Measurements from ENCODE around the gene ARL15.

ARL15 gene

GRCh38 chr5:54195701-54196100 is 114.7 kb downstream of the ARL15 start:
- no peak for DNase-seq

- DNase-seq = no peak
These were observed 116.1 kb downstream of the ARL15 start for GRCh38 chr5:54194318-54194717.

- no peak for DNase-seq
These were observed 122.7 kb downstream of the ARL15 start for GRCh38 chr5:54187694-54188093.

DNA sequence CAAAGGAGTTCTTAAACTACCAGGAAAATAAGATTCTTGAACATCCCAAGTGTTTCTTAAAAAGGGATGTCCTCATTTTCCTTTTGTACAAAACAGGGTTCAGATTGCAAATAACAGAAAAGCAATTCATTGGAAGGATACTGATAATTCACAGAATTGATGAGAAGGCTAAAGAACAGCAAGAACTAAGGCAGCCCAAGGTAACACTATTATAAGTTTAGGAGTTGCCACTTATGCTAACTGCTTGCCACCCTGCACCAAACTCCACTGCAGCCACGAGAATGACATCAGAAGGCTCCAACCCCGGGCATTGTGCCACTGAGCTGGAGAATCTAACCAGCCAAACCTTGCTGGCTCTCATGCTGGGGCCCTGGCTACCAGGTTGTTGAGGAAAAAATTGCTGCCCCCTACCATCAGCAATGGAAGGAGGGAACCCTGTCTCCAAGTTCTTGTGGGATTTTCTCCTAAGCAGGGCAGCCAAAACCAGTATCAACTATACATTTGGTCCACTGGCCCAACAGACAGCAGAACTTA is 123.4 kb downstream of the ARL15 start:
- no peak for DNase-seq

DNA sequence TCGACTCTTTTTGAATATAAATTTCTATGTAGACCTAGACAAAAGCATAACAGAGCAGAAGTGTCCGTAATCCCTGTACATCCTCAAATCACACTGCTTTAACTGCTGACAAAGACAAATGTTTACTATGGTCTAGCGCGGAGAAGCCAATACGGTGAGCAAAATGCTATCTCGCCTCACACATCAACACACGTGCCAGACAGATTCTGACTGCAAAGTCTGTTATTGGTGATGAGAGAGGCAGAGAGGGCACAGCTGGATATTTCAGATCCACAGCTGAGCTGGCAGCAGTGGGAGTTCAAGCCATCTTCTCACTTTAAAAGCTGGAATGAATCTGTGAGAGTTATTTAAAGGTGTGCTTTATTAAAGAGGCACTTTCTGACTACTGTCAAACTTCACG is 124.3 kb downstream of the ARL15 start:
- DNase-seq = no peak

GRCh38 chr5:54184806-54185205 is 125.6 kb downstream of the ARL15 start:
- no peak for DNase-seq

DNA sequence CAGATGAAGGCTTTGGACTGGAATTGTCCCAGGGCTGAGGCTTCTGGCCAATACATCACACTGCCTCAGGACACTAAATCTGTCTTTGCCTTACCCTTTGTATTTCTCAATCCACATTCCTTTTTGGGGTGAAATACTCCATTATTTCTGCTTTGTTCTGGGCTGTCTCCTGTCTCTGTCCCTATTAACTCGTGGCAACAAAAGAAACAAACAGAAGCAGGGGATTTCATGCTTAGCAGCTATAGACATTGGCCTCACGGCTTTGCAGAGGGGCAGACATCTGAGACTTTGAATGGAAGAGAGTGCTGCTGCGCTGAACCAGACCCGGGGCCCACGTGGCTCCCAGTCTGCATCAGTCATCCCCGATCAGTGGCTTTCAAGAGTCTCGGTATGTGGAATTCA is 129.7 kb downstream of the ARL15 start:
- DNase-seq = no peak

GRCh38 chr5:54178991-54179390 is 131.4 kb downstream of the ARL15 start:
- DNase-seq = no peak

DNA sequence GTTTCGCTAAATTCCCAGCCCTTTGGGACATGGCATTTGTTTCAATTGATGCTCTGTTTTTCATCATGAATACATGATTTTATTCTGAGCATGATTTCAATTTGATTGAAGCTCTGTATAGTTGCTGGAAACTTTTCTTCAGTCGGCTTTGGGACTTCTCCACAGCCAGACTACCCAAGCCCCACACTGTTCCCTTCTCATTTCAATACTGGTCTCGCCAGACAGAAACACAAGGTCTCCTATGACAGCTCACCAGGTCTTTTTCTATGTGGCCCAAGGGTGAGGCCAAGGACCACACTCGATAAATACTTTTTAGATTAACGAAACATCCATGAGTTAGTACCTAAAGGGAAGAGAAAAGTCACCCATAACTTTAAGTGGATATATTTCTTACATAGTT is 132.2 kb downstream of the ARL15 start:
- no peak for DNase-seq

DNA sequence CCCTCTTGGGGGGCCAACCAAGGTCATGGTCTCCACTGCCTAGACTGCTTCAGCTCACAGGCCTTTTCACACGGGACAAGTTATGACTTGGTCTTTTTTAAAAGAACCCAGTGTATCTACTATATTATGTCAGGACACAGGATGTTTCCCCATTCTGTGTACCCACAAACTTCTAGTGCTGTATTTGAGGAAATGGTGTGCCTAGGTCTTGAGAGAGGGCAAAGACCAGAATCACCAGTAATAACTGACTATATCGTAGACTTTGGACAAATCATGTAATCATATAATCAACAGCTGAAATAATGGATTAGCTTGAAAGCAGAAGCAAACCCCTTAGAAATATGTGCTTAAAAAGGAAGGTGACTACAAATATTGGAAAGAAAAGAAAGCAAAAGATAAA is 133.3 kb downstream of the ARL15 start:
- no peak for DNase-seq

GRCh38 chr5:54176066-54176830 is 134.1 kb downstream of the ARL15 start:
- DNase-seq = no peak

DNA sequence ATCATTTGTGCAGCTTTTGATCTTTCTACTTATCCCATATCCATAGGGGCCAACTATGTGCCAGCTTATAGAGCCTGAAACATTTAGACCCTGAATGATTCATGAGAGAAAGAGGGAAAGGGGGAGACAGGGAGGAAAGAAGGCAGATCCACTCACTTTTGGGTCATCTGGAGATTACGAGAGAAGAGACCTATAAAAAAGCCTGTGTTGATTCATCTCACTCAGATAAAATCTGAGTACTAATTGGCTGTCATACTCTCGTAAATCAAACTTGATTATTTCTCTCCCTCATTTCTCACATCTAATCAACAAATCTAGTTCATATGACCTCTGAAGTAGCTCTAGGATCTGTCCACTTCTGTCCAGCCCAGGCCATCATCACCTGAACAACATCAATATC is 137.1 kb downstream of the ARL15 start:
- DNase-seq = no peak

DNA sequence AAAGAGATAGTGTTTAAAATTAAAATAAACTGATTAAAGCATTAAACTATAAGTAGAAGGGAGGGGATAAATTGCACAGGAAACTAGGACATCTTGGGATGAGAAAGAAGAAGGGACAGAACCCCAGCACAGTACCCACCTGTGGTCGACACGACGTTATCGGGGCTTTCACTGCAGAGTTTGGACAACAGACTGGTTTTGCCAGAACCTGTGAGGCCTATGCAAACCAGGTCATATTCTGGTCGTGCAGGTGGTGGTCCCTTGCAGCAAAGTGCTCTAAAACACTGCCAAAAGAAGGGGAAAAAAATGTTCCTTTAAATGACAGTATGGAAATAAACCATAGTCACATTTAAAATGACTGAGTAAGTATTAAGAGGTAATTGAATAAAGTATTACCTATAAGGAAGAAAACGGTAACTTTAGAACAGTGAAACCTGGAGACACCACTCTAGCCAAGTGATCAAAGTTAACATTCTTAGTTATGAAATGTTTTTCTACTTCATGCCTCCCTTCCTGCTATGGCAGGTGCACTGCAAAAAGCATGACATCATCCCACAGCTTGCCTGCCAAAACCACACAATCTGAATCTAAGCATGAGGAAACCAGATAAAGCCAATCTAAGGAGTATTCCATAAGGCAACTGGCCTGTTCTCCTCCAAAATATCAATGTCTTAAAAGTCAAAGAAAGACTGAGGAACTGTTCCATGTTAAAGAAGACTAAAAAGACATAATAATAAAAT is 138.6 kb downstream of the ARL15 start:
- DNase-seq = no peak

GRCh38 chr5:54165687-54166086 is 144.7 kb downstream of the ARL15 start:
- DNase-seq = no peak

- no peak for DNase-seq
These were observed 148.2 kb downstream of the ARL15 start for GRCh38 chr5:54162184-54162583.

DNA sequence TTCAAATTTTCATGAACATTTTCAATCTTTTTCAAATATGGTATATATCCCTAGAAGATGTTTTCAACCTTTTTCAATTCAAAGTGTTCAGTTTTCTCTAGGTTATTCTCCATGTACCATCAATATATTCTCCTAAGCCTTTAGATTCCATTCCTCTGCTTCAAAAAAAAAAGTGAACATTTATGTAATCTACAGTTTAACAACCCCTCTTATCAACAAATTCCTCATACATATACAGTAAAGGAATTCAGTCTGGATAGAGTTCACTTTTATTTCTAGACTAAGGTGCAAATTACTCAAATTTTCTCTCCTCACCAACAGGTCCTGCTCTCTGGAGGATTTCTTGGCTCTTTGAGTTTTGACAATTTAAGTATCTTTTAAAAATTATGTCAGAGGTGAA is 150.0 kb downstream of the ARL15 start:
- DNase-seq = no peak

DNA sequence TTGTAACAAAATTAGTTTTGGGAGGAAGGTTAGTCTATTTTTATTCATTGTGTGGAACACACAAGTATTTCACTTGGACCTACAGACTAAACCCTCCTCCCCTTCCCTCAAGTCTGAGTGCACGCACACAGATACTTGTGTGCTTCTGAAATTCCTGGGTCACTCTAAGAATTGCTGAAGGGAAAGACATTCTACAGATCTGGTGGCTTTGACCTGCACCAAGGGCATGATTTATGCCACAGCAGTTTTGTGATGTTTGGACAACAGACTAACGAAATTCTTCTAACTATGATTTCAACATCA is 150.5 kb downstream of the ARL15 start:
- DNase-seq = no peak

DNA sequence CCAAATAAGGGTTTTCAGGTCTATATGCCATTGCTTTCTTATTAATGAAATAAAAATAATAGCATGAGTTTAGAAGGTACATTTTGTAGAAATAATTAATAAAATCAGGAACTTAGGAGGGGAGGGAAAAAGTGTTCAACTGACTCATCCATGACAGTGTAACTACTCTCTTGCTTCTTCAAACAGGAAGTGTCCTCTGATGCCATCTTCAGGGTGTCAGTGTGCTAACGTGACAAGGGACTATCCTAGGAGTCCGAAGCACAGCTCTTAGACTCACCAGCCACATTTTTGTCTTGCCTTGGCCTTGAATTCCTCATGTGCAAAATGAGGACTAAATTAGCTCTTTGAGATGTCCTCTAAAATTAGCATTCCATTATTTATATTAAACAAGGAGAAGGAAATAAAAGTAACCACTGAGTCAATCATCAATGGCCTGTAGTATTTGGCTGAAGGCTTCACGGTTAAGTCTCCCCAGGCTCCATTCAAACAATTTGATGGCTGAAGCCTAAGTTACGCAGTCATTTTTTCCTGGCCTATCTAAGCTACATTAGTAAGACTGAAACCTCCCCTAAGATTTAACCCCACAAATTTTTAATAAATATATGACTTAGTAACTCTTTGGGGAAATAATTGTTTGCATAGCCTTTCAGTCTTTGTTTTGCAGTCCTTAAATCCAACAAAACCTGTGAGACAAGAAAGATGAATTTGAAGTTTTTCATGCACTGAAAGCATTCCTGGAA is 151.1 kb downstream of the ARL15 start:
- no peak for DNase-seq

DNA sequence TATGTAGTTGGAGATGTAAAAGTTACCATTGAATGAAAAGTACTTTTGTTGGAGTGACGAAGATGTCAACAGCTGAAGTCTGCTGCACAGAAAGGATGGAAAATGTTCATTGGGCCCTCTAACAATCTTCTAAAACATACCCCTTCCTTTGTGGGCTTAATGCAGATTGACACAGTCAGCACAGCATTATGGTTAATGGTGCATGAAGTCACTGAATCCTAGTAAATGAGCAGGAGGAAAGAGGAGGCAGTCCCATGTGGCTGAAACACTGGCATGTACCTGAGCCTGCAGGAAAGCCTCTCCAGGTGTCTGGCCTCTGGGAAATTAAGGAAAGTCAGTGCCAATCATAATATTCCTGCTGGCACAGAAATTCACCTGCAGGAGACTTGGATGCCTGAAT is 153.8 kb downstream of the ARL15 start:
- no peak for DNase-seq

- DNase-seq = no peak
These were observed 159.5 kb downstream of the ARL15 start for GRCh38 chr5:54150841-54151240.

DNA sequence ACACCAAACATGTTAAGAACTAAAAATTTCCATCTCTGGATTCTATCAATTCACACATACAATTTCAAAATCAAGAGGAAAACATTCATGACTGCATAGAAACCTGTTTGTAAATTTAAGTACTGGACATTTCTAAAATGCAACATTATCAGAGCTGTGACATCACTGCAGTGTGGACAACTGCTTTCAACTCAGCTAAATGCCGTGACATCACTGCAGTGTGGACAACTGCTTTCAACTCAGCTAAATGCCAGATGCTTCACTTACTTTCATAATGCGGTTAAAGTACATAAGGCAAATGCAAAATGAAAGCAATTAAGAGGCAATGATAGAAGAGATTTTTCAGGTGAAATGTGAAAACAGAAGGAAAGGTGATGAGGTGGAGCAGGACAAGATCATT is 161.5 kb downstream of the ARL15 start:
- peak; percentile 13 for DNase-seq

DNA sequence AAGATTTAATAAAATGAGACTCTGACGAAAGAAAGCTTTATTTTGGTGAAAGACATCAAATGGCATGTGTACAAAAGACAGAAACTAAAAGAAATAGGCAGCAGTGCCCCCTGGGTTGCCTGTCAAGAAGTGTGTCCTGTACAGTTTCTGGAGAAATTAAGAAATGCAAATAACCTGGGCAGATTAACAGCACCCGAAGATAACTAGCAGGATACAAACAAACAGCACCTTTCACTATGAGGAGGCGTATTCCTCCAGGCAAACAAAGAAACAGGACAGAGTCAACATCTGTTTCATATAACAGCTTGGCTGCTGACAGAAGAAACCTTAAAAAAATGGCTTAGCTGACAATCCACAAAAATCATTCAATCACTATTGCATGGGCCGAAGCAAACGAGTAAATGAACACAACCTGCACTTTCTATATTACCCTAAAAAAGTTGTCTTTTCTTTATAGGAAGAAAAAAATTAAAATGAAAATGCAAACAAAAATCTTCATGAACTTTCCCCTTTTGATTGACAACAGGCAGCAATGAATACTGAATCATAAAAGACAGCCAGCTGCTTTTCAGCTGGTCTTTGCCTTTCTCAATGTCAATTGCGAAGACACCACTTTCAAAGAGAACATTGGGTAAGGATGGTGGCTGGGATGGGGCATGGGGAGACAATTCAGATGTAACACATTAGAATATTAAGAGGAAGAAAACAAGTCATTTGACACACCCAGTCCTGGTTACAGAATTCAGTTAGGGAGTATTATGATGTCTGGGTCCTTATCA is 162.1 kb downstream of the ARL15 start:
- no peak for DNase-seq

- no peak for DNase-seq
These were observed 163.5 kb downstream of the ARL15 start for GRCh38 chr5:54146916-54147315.
